ENCODE data around the gene TMPRSS9.

Gene TMPRSS9

DNA sequence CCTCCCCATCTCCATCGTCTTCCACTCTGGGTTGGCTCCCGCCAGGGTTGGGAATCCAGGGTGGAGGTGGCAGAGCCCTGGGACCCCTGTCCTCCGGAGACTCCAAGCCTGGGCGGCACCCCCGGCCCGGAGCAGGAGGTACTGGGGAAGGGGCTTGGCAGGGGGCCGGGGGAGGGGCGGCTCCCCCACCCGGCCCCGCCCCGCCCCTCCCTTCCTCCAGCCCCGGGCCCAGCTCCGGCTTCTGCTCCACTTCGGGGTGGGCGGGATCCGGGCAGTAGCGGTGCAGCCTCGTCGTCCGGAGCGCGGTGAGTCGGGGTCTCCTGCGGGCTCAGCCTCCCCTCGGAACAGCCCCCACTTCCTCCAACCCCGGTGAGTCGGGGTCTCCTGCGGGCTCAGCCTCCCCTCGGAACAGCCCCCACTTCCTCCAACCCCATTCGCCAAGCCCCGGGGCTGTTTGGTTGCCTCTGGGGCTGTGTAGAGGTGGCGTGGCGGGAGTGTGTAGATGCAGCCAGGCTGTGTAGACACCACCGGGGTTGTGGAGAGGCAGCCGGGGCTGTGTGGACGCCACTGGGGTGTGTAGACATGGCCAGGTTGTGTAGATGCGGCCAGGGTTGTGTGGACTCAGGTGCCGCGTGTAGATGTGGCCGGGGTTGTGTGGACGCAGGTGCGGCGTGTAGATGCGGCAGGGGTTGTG lies at the start of gene TMPRSS9:
Gene TMPRSS9 (plus strand): TSS at position 274 of the 694 bp plus-strand sequence. CDS start 29,521 bp downstream, outside the sequence.
- no peak for DNase-seq

GRCh38 chr19:2311093-2311492 lies 49.0 kb upstream of the TMPRSS9 start:
- no peak for DNase-seq

GRCh38 chr19:2312820-2313501 lies 47.1 kb upstream of the TMPRSS9 start:
- DNase-seq: no peak

- DNase-seq: no peak
Observed at GRCh38 chr19:2315121-2315817, 44.8 kb upstream of the TMPRSS9 start.

DNA sequence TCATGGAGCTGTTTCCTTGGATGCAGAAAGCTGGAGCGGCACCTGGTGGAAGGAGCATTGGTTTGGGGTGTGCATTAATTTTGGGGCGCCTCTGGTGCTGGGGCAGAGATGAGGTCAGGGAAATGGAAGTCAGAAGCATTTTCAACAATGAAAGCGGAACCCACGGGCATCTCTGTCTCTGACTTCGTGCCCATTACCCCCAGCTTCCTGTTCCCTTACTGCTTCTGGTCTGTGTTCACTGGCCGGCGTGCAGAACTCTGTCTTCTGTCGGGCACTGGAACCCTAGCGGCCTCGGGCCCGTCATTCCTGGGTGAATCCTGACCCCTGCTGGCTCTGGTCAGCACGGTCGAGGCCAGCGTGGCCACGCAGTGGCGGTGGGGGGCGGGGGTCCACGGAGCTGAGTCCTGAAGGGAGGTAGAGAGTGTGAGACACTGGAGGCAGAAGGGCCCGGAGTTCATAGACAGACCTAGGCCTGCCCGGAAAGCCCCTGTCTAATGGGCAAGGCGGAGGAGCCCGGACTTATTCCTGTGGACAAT lies 44.2 kb upstream of the TMPRSS9 start:
- DNase-seq: peak; percentile 80

DNA sequence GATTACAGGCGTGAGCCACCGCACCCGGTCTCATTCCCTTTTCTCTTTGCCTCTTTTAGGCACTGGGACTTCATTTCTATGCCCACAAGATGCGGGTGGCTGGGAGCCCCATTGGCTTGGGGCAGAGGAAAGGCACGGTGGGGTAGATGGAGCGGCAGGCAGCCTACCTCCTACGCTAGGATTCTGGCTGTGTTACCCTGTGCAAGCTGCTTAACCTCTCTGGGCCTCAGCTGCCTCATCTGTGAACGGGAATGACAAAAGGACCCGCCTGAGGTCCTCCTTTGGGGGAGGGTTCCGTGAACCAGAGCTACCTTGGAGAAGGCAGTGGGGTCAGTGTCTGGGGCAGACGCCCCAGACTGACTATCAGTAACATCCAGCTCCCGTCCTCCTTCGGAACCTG lies 42.8 kb upstream of the TMPRSS9 start:
- no peak for DNase-seq

DNA sequence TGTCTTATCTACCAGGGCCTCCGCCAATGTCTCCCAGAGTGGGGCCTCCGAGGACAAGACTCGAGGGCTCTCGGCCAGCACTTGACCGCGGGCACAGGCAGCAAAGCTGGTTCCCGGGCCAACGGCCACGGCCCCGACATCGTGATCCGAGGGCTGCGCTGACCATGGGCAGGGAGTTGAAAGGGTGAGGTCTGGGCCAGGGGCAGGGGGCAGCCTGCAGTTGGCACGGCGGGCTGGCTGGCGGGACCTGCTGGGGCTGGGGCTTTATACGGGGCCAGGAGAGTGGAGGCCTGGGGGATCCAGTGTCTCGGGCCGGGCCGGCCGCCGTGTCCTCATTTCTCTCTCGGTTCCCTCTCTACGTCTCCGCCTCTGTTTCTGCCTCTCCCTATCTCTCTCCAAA lies 42.3 kb upstream of the TMPRSS9 start:
- DNase-seq: no peak

DNA sequence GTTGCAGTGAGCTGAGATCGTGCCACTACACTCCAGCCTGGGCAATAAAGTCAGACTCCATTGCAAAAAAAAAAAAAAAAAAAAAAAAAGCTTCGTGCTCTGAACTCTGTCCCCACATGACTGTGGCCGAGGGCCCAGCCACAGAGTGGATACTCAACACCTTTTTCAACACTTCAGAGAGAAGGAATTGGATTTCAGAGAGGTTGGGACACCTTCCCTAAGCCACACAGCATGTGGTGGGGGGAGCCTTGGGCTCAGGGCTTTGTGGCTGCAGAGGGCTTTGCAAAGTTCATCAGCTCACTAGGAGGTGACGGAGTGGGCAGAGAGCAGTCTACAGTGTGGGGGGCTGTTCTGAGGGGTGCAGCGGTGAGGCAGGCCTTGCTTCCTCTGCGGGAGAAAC lies 41.1 kb upstream of the TMPRSS9 start:
- DNase-seq: no peak

DNA sequence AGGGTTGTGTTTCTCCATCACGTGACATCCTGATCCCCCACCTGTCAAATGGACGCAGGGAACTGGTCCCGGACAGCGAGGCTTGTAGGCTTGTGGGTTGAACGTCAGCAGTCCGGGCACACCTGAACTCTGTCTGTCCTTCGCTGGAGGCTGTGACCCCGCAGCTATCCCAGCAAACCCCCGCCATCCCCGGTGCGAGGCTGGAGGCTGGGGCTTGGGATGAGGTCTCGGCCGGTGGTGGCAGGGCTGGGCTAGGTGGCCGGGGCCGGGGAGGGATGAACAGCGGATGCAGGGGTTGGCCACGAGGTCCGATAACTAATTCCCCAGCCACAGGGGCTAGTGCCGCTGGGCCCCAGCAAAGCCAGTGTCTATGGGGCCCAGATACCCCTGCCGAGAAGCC lies 40.5 kb upstream of the TMPRSS9 start:
- no peak for DNase-seq

GRCh38 chr19:2320049-2320448 lies 40.0 kb upstream of the TMPRSS9 start:
- no peak for DNase-seq

- DNase-seq: no peak
Observed at GRCh38 chr19:2320939-2321338, 39.1 kb upstream of the TMPRSS9 start.

DNA sequence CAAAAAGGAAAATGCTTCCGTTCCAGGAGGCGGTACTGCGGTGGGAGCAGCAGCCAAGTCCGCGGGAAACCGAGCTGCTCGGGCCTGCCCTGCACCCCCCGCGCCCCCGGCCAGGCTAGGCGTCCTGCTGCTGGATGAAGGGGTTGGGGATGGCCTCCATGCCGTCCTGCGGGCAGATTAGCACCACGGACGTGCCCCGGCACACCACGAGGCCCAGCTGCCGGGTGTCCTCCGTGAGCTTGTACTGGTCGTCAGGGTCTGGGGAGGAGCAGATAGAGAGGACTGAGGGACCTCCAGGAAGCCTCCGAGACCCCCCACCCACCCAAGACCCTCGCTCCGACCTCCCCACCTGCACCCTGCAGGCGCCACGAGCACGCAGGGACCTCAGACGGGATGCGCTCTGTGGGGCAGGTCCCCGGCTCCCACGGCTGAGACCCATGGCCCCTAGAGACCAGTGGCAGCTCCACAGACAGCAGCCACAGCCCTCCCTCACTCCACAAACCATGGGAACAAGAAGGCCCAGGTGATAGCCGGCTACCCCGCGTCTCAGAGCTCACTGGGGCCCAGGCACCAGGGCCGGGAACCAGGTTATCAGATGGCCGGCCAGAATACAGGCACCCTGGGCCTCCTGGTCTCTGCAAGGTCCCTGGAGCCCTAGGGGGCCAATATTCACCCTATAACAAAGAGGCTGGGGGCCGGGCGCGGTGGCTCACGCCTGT lies 38.3 kb upstream of the TMPRSS9 start:
- no peak for DNase-seq

DNA sequence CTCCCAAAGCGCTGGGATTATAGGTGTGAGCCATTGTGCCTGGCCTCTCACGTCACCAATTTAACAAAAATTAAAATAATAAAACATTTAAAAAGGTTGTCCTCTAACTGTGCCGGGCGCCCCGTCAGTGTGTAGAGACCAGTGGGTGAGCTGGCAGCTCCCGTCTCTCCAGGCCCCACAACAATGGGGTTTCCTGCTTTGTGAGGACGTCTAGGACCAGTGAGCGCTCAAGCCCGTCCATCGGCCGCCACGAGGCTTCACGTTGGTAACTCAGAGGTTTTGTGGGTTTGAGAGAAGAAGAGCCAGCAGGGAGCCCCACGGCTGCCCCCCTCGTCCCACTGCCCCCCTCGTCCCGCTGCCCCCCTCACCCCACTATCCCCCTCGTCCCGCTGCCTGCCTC lies 36.4 kb upstream of the TMPRSS9 start:
- DNase-seq: no peak

GRCh38 chr19:2324220-2324948 lies 35.7 kb upstream of the TMPRSS9 start:
- DNase-seq: peak; percentile 59

DNA sequence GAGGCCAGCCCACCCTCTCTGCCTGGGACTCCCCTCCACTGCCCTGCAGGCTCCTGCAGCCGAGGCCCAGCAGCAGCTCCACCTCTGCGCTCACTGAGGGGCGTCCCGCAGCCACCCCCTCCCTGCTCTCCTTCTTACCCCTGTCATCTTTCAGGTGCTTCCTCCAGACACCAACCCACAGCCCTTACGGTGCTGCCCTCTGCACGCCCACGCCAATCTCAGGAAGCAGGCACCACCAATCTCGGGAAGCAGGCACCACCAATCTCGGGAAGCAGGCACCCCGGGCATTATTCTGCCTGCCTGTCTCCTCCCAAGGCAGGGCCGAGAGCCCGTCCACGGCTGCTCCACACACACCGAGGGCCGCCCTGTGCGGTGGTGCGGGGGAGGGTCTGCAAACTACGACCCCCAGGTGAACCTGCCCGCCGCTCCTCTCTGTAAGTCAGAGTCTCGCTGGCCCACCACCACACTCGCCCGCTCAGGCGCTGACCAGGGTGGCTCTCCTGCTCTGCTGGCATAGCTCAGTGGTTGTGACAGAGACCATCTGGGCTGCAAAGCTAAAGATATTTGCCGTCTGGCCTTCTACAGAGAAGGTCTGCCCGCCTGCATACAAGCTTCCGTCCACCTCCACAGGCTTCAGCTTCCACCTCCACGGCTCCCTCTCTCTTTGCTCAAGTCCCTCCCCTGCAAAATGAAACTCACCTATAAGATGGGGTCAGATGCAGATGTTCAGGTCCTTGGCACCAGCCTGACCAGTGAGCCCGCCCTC lies 34.6 kb upstream of the TMPRSS9 start:
- DNase-seq: no peak

GRCh38 chr19:2326699-2327360 lies 33.2 kb upstream of the TMPRSS9 start:
- DNase-seq: no peak

- peak; percentile 62 for DNase-seq
Observed at GRCh38 chr19:2327773-2328400, 32.2 kb upstream of the TMPRSS9 start.

DNA sequence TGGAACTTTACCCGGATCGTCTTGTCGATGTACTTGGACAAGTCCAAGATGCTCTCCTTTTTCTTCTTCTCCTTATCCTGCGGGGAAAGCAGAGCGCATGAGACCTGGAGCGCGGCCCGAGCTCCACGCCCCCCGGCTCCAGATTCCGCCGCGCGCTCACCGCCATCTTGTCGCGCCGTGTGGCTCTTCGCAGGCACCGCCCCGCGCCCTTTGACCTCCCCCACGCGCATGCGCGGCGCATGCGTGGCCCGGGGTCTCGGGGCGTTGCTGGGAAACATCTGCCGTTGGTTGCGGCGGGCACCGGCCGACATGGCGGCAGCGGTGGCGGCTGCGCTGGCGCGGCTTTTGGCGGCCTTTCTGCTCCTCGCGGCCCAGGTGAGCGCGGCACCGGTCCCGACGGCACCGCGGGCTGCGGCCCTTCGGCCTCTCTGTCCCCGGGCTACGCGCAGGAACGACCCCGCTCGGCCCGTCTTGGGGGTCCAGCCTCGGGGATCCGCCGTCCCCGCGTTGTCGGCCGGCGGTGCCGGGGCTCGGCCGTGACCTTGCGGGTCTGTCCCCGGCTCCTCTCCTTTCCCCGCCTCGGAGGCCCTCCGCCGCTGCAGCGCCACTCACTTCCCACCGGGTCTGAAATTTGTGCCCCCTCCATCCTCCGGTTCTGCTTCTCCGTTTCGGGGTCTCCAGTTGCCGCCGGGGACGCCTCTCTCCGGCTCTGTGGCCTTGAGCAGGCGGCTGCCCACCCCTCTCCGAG lies 31.5 kb upstream of the TMPRSS9 start, which contains the start of the genes LSM7 and SPPL2B:
Gene LSM7 (minus strand): TSS at position 186 of the 748 bp plus-strand sequence. CDS start 20 bp downstream, at position 166.
Gene SPPL2B (plus strand): TSS at position 284 of the 748 bp plus-strand sequence. CDS start 26 bp downstream, at position 310.
- DNase-seq: peak; percentile 97

DNA sequence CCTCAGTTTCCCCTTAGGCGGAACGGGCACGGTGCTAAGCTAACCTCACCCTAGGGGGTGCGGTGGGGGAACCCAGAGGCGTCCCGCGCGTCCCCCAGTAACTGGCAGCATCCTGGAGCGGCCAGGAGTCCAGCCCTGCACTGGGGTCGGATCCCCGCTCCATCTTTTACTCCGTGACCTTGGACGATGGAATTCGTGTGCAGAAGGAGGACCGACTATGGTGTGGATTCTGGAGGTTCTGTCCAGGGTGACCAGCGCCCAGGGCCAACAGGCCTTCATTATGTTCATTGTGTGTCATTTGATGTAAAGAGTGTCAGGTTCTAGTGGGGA lies 31.0 kb upstream of the TMPRSS9 start:
- DNase-seq: peak; percentile 51
